GM19467 (cell line): ENCODE results near the gene ZNF236.

Experiments used
- ATAC-seq: cut with Tn5 transposase; IDR thresholded peaks from one replicate; pipeline ENCODE4 v1.9.1; 2021; ENCODE audit warnings: mild to moderate bottlenecking, moderate library complexity; ENCODE audit not compliant: unreplicated experiment

ZNF236 gene

GRCh38 chr18:76897257-76897656 is 74.9 kb downstream of the ZNF236 start:
- ATAC-seq = no peak

DNA sequence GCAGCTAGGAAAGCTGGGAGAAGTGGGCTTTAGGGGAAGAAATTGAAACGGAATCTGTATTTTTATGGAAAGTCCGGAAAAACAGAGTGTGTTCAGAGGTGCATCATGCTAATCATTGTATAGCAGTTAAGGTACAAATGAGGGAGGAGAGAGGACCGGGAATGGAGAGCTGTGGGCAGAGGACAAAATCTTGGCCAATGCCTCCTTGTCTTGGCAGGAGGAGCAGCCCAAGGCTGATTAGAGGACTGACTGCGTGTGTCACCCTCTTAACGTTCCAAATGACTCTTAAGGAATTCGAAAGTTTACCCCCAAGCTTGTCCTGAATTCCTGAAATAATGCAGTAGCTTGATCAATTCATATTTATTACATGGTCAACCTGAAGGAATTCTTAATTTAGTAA is 81.0 kb downstream of the ZNF236 start:
- no peak for ATAC-seq

- ATAC-seq = no peak
Observed at GRCh38 chr18:76905821-76906220, 83.5 kb downstream of the ZNF236 start.

GRCh38 chr18:76908277-76908676 is 85.9 kb downstream of the ZNF236 start:
- no peak for ATAC-seq

- ATAC-seq = no peak
Observed at GRCh38 chr18:76909439-76909838, 87.1 kb downstream of the ZNF236 start.

DNA sequence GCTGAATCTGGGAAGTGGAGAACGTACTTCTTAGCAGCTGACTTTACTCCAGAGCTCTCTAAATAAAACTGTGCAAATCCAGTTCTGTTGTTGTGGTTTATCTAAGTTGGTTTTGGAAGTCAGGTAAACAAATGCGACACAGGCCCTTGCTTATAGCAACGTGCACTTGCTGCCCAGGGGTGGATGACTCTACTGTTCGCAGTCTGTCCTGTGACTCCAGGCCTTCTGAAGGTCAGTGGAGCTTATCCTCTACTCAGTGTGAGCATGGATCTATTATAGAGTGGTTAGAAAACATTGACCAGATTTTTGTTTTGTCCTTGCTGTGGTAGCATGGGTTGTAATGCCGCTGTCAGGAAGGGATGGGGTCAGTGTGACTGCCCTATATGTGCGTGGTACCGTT is 89.1 kb downstream of the ZNF236 start:
- no peak for ATAC-seq

DNA sequence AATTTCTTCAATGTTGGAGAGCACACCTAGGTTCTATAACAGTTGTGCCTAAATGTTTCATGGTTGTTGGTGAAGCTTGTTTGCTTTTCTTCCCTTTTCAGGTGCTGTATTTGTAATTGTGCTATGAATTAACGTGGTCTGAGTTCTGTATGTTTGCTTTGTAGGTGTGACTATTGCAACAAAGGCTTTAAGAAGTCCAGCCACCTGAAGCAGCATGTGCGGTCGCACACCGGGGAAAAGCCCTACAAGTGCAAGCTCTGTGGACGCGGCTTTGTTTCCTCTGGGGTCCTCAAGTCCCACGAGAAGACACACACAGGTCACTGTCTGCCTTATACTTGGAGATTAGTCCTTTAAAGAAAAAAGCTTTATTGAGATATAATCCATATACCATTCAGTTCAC is 91.2 kb downstream of the ZNF236 start:
- no peak for ATAC-seq

- ATAC-seq = no peak
Observed at GRCh38 chr18:76914314-76914713, 92.0 kb downstream of the ZNF236 start.

- ATAC-seq = no peak
Observed at GRCh38 chr18:76914796-76915195, 92.4 kb downstream of the ZNF236 start.

GRCh38 chr18:76915456-76915855 is 93.1 kb downstream of the ZNF236 start:
- ATAC-seq = no peak

GRCh38 chr18:76920974-76921373 is 98.6 kb downstream of the ZNF236 start:
- ATAC-seq = no peak

- peak; percentile 96 for ATAC-seq
Observed at GRCh38 chr18:76922107-76922506, 99.8 kb downstream of the ZNF236 start.

- no peak for ATAC-seq
Observed at GRCh38 chr18:76923485-76924085, 101.2 kb downstream of the ZNF236 start.

- no peak for ATAC-seq
Observed at GRCh38 chr18:76925501-76925900, 103.1 kb downstream of the ZNF236 start.

- ATAC-seq = no peak
Observed at GRCh38 chr18:76927223-76927725, 104.9 kb downstream of the ZNF236 start.

- no peak for ATAC-seq
Observed at GRCh38 chr18:76928179-76928868, 106.0 kb downstream of the ZNF236 start.

DNA sequence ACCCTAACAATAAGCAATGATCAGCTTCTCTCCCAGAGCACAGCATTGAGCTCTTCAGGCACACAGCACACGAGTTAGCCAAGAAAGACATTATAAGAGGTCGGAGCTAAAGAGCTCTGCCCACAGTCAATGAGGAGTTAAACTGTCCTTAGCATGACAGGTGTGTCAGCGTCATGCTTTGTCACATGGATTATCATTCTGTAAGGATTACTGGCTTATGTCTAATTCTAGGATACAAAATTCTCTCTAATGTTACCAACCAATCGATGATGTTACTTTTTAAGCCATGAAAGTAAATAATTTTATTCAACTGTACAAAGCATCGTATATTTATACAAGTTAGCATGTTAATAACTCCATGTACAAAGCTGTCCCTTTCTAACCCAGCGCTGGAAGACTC is 108.8 kb downstream of the ZNF236 start:
- no peak for ATAC-seq

GRCh38 chr18:76932026-76932819 is 109.9 kb downstream of the ZNF236 start:
- ATAC-seq = no peak

DNA sequence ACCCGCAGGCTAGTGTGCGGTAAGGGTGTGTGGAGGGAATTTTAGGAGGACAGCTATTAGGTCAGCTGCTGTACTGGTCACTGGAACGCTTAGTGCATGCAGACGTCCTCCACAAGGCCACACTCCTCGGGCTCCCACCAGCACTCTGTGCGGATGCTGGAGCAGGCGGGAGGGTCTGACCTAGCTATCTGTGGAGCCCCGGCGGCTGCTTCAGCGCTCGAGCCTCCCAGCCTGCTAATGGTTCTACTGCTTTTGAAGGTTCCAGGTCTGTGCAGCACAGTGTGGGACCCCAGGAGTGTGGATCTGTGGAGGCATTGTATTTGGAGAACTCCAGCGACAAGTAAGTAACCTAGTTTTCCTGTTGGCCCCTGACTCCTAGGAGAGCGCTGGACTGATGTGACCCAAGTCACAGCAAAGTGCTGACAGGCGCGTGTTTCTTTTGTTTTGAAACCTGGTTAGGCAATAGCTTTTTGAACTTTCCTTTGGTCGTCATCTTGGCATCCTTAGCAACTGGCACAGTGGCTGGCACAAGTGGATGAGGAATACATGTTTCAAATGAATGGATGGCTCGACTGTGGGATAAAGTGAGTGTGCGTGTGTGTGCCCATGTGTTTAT is 113.5 kb downstream of the ZNF236 start:
- ATAC-seq = no peak

DNA sequence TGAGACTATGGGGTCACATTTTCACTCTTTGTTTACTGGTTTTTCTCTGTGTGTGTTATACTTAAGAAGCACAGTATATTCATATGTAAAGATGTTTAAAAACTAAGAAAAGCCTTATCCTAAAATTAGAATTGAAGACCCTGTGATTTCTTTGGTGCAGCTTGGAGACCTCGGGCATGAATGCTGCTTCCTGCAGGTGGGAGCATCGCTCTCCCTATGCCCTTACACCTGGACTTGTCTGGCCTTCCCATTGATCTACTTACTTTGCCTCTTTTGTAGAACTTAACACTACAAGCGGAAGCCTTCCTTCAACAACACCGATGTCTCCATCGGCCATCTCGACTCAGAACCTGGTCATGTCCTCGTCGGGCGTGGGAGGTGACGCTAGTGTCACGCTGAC is 114.5 kb downstream of the ZNF236 start:
- ATAC-seq = no peak

DNA sequence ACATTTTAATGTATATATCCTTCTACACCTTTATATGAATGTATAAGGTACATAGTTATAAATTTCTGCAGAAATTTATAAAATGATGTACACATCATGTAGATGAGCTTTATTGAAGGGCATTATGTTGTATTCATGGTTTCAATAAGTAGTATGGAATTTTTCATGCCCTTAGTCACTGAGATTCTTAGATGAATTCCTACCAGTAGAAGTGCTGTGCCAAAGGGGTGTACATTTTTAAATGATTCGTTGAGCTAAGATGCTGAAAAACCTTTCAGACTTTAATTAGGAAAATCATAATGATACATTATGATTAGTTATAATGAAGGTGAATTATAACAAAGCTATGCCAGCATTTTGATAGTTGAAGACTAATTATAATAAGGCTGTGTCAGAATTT is 115.2 kb downstream of the ZNF236 start:
- no peak for ATAC-seq
